Esophagus mucosa (tissue), 1 donor: ENCODE data around the gene FAM20C. TPM values are rescaled to one million over a fixed set of nuclear protein-coding genes. Genes with fewer than 3 reads are reported as not detected.

Experiments used
- ATAC-seq: fragments of 200-7000 bp; cut with Tn5 transposase; one replicate; pipeline ENCODE4 v1.9.1; 2020
- total RNA-seq: library from RNA; stranded (reverse); gene quantifications from one replicate; pipeline ENCODE4 v1.2.4, GENCODE V29; 2023
- donor health status: DM: yes; HTN: yes; CAD: no.

FAM20C gene
- total RNA-seq, 1 donor from 2014 or later = 12.6 TPM

DNA sequence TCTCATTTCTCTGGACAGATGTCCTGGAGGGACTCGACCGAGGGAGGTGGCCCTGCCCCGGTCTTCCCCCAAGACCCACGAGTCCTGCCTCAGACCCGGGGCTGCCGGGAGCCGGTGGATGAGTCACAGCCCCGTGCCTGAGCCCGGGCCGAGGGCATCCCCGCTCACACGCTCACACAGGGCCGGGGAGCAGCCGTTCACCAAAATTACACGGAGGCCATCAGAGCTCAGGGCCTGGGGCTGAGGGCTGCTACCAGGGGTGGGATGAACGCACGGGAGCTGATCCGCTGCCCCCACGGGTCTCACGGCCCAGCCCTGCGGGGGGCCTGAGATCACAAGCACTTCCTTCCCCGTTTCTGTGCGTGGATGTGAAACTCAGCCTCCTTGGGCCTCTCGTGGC lies 17.5 kb downstream of the FAM20C start:
- ATAC-seq = no peak

DNA sequence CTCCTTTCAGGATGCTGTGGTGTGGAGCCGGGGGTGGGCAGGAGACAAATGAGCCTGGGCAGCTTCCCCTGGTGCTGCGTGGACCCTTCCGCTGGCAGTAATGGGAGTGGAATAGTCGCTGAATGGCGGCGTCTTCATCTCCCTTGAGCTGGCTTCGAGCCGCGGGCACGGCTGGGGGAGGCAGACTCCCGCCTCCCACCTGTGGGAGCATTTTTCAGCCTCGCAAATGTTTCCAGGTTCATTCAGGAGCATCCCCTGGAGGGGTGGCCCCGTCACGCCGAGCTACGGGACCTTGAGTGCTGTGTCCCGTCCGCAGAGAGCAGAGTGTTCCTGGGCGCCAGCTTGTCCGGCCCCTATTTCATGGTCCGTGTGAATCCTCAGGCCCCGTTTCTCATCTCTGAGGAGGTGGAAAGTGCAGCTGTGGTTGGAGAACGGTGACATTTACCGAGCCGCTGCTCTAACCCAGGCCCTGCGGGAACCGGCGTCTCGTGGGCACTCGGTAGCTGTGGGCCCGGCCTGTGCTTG lies 18.1 kb downstream of the FAM20C start:
- no peak for ATAC-seq

- ATAC-seq = no peak
Measured at GRCh38 chr7:211033-211714, 18.8 kb downstream of the FAM20C start.

GRCh38 chr7:211715-212058 lies 19.3 kb downstream of the FAM20C start:
- no peak for ATAC-seq

GRCh38 chr7:212754-213153 lies 20.4 kb downstream of the FAM20C start:
- no peak for ATAC-seq

DNA sequence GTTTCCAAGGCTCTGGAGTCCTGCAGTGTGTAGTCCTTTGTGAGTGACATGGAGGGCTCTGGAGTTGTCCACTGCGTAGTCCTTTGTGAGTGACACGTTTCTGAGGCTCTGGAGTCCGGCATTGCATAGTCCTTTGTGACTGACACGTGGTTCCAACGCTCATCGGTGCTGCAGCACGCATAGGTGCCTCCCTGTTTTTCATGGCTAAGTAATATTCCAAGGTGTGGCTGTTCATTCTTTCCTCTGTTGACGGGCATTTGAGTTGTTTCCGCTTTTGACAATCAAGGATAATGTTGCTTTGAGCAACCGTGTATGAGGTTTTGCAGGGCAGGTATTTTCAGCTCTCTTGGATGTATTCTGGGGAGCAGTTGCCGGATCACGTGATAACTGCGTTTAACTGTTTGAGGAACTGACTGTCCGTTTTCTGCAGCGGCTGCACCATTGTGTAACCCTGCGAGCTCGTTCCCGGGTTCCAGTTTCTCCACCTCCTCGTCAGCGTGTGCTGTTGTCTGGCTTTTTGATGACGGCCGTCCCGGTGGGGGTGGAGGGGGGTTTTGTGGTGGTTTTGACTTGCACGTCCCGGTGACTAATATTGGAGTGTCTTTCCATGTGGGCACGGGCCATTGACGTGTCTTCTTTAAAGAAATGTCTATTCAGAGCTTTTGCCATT lies 21.1 kb downstream of the FAM20C start:
- no peak for ATAC-seq

GRCh38 chr7:214410-215212 lies 22.2 kb downstream of the FAM20C start:
- ATAC-seq = no peak

- ATAC-seq = peak; percentile 11
Measured at GRCh38 chr7:216360-217300, 24.3 kb downstream of the FAM20C start.

DNA sequence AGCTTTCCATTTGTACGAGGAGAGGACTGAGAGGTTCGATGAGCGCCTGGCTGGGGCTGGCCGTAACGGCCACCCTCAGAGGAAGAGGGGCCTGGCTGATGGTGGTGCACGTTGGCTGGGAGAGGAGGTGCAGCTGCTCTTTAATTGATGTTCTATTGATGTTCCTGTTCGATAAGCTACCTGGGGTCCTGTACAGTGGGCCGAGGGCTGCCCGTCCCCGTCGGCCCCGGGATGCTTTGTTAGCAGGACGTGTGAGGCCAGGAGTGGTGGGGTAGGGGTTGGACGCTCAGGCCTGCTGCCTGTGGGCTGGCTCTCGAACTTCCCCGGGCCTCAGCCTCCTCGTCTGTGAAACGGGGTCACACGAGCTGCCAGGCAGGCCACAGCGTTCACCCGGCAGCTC lies 25.4 kb downstream of the FAM20C start:
- no peak for ATAC-seq

DNA sequence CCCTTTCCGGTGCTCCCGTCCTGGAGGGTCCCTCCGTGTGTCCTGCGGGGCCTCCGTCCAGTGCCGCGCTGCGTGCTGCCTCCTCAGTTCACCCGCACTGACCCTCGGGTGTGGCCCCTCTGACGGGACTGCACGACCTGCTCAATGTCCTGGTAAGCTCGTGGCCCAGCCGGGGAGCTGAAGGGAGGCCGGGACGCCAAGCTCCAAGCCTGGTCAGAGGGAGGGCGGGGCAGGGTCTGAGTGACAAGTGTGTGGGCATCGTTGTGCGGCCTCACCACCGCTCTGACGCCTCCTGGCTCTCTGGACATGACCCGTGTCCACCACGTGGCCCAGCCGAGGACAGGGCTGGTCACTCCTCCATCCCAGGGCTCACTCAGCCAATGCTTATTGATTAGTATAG lies 25.9 kb downstream of the FAM20C start:
- no peak for ATAC-seq

- ATAC-seq = no peak
Measured at GRCh38 chr7:218896-219580, 26.7 kb downstream of the FAM20C start.

GRCh38 chr7:219581-220150 lies 27.3 kb downstream of the FAM20C start:
- ATAC-seq = peak; percentile 14

DNA sequence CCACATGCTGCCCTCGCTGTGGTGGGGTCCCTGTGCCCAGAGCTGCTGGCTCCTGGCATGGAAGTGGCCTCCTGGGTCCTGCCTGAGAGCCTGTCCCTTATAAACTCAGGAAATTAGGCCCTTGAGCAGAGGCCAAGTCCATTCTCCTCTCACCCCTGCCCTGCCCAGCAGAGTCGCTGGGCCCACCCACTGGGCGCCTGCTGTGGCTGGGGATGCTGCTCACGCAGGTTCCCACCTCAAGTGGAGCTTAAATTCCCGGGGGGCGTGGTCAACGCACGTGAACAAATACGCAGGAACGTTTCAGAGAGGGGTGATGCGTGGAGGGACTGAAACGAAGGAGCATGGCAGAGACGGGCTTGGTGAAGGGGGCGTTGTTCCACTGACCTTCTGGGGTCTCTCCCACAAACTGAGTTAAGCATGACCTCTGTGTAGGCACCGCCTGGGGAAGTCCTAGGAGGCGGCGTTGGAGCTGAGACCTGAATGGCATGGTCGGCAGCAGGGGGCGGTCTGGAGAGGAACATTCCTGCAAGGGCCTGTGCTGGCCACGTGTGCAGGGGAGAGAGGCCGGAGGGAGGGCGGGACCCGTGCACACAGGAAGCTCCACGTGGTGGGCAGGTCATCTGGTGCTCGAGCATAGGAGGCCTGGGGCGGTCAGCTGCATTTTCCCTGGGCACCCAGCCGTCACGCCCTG lies 27.9 kb downstream of the FAM20C start:
- ATAC-seq = no peak

DNA sequence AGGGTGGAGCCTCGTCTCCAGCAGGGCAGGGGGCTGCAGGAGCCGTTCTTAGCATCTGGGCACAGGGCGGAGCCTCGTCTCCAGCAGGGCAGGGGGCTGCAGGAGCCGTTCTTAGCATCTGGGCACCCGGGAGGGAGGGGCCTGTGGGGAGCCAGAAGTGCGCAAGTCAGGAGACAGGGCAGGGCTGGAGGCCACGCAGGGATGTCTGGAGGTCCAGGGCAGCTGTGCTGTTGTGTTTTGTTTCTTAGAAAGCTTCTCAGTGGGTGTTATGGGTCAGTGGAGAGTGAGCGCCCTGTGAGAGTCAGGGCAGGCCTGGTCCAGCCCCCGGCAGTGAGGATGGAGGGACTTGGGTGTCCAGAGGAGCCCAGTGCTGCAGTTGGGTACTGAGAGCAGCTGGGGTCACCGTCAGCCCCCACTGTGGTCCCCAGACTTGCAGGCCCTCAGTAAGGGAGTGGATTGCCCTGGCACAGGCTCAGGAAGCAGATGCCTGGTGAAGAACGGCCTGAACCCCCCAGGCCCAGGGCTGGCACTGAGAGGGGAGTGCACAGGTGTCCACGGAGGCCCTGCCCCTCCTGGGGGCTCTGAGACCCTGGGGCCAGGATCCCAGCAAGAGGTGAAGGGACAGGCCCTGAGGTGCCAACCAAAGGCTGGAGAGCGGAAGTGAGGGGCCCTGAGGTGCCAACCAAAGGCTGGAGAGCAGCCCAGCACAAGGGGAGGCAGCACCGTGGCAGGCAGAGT lies 29.8 kb downstream of the FAM20C start:
- ATAC-seq = no peak

- ATAC-seq = peak; percentile 28
Measured at GRCh38 chr7:222716-223041, 30.3 kb downstream of the FAM20C start.

DNA sequence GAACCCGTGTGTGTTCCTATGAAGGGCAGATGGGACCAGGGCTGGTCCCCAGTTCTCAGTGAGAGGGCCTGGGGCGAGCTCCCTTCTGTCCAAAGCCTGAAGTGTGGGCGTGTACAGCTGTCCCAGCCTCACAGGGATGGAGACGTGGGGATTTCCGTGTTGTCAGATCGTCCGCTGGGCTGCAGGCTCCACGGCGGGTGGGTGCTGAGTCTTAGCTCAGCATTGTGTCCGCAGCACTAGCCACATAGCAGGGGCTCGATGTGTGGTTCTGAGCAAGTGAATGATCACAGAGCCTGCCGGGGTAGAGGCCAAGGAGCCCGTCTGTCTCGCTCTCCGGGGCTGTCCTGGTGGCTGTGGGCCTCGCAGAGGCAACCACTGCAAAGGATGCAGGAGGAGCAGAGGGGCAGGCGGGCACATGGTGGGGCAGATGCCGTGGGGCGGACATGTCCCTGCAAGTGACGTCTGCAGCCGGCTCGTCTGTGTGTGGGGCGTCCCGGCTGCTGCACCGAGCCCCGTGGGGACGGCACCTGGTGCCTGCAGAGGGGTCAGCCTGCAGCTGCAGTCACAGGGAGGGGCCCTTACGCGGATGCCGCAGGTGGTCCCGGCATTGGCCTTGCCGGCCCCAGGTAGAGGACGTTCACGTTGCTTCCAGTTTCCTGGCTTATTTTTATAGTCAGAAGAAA lies 30.9 kb downstream of the FAM20C start:
- peak; percentile 29 for ATAC-seq

- no peak for ATAC-seq
Measured at GRCh38 chr7:223861-224260, 31.5 kb downstream of the FAM20C start.

DNA sequence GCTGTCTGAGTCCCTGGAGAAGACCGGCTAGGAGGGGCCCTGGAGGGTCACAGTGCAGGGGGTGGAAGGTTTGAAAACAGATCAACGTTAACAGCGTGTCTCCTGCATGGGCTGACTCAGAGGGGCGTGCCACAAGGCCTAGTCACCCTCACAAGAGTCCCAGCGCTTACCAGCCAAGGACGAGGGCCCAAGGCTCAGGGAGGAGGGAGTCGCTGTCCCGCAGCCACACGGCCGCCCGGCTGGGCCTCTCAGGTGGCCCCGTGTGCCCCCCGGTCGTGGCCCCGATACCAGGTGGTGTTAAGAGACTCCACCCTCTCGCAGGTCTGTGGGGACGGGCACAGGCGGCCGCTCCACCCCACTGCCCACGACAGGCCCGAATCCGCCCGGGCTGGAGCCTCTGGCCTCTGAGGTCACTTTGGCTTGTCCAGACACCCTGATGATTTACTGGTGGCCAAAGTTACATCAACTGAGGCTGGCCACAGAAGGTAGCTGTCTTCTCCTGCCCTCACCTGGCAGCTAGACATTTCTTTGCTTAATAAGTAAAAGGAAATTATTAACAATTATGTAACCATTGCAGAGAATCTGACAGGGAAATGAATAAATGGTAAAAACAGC lies 34.0 kb downstream of the FAM20C start:
- peak; percentile 69 for ATAC-seq

- no peak for ATAC-seq
Measured at GRCh38 chr7:227926-228325, 35.6 kb downstream of the FAM20C start.
